Measurements from ENCODE around the gene RPIA.

- TF ChIP-seq EZH2 (IDR thresholded peaks at IDR 0.05; ENCODE audit: borderline replicate concordance, low read length) (no peak), CTCF (IDR thresholded peaks at IDR 0.05; ENCODE audit: low read length) (no peak)
These were observed 49.2 kb upstream of the RPIA start for GRCh38 chr2:88642278-88642677.

All from OCI-LY1 (cell line).